K562 (cell line): ENCODE measurements around the gene COX6A2. TPM values are rescaled to one million over a fixed set of nuclear protein-coding genes. Genes with fewer than 3 reads are reported as not detected.

Source experiments
- ATAC-seq: fragments of 200-7000 bp; cut with Tn5 transposase; 3 replicates; pipeline ENCODE4 v1.9.1; 2020; ENCODE audit warnings: moderate library complexity
- BruUV-seq: library from RNA; stranded (reverse); fragments of 400-500 nt; replicated peaks from 2 replicates; lab custom pipeline; 2021; lab: Mats Ljungman, UMichigan
- CTCF ChIA-PET: fragments of 300-600 bp; formaldehyde crosslinking; extraction: SDS; loops from one replicate; lab custom pipeline; 2021; ENCODE audit warnings: low intra/inter-chr PET ratio; lab: Yijun Ruan, JAX
- POLR2A ChIA-PET: fragments of 300-600, 350-650 bp; sonication (Branson Sonifier 250); formaldehyde crosslinking; extraction: SDS; loops from one replicate; lab custom pipeline; 2021; ENCODE audit warnings: antibody characterized with exemption, inconsistent platforms; lab: Yijun Ruan, JAX
- DNase-seq, 4 experiments: peaks; one replicate each; pipeline versions ENCODE4 v3.0.0 to v3.0.0-alpha.2; 2011 to 2018; ENCODE audit warnings: low spot score in 3 of 4, mixed read lengths in 3 of 4; ENCODE audit errors: extremely low read depth in 1 of 4
- FAIRE-seq: peaks from 2 replicates; lab custom pipeline; 2011; peaks lifted over from hg19 to GRCh38; lab: Jason Lieb, UNC
- H2AFZ ChIP-seq: 2 replicates; pipeline ENCODE4 v1.6.0; 2011; ENCODE audit warnings: low read depth, low read length, control low read depth, inconsistent platforms
- H3K27ac ChIP-seq: fragments of 200-600 bp; 3 replicates; pipeline ENCODE4 v1.8.0; 2011; ENCODE audit warnings: low read depth, mild to moderate bottlenecking, control low read depth, inconsistent platforms, low read length, moderate library complexity, mixed read lengths; ENCODE audit errors: extremely low read depth
- H3K27me3 ChIP-seq, 2 experiments: fragments of 300-600 bp in 1 of 2; 2 replicates in 1 of 2; 3 replicates in 1 of 2; pipeline versions ENCODE4 v1.6.0 to v1.8.0; 2011; ENCODE audit warnings: inconsistent platforms in 2 of 2, low read length in 2 of 2, mild to moderate bottlenecking in 1 of 2, mixed read lengths in 1 of 2, moderate library complexity in 1 of 2; ENCODE audit not compliant: control insufficient read depth in 2 of 2, insufficient read depth in 2 of 2
- H3K36me3 ChIP-seq: fragments of 300-600 bp; 3 replicates; pipeline ENCODE4 v1.8.0; 2011; ENCODE audit warnings: mild to moderate bottlenecking, low read length, inconsistent platforms; ENCODE audit not compliant: control insufficient read depth, insufficient read depth
- H3K4me1 ChIP-seq, 2 experiments: fragments of 200-600 bp in 1 of 2; replicated peaks in 1 of 2; 2 replicates in 1 of 2; 3 replicates in 1 of 2; pipeline versions ENCODE4 v1.5.1 to v1.8.0; 2011; ENCODE audit warnings: inconsistent platforms in 2 of 2, low read length in 2 of 2, mild to moderate bottlenecking in 1 of 2, mixed read lengths in 1 of 2, moderate library complexity in 1 of 2; ENCODE audit not compliant: control insufficient read depth in 2 of 2, insufficient read depth in 2 of 2
- H3K4me2 ChIP-seq: 2 replicates; pipeline ENCODE4 v1.6.1; 2011; ENCODE audit warnings: low read length, control low read depth, inconsistent platforms, mixed read lengths; ENCODE audit not compliant: insufficient read depth
- H3K4me3 ChIP-seq: fragments of 200-600 bp; sonication (generic), shearing (Covaris generic); 2 replicates; pipeline ENCODE4 v1.5.1; 2016; ENCODE audit warnings: control low read depth, inconsistent platforms
- H3K79me2 ChIP-seq: fragments of 200-600 bp; 3 replicates; pipeline ENCODE4 v1.8.0; 2011; ENCODE audit warnings: low read length, inconsistent platforms; ENCODE audit not compliant: control insufficient read depth, insufficient read depth
- H3K9ac ChIP-seq, 2 experiments: 2 replicates each; pipeline versions ENCODE4 v1.6.0 to v1.6.1; 2011; ENCODE audit warnings: low read depth in 2 of 2, low read length in 2 of 2, control low read depth in 1 of 2, inconsistent platforms in 1 of 2, mild to moderate bottlenecking in 1 of 2, mixed read lengths in 1 of 2; ENCODE audit not compliant: insufficient read depth in 1 of 2
- H3K9me1 ChIP-seq: one replicate; pipeline ENCODE4 v1.6.0; 2011; ENCODE audit warnings: inconsistent platforms, mild to moderate bottlenecking, low read length, moderate library complexity; ENCODE audit not compliant: control insufficient read depth, insufficient read depth
- H3K9me3 ChIP-seq: replicated peaks from 2 replicates; pipeline ENCODE4 v1.5.1; 2011; ENCODE audit warnings: low read depth, low read length, inconsistent platforms; ENCODE audit not compliant: control insufficient read depth, insufficient read depth
- H4K20me1 ChIP-seq: replicated peaks from 2 replicates; pipeline ENCODE4 v1.6.1; 2011; ENCODE audit warnings: low read length, inconsistent platforms, mixed read lengths; ENCODE audit not compliant: control insufficient read depth, insufficient read depth
- E2F1 ChIP-seq: sonication (generic); formaldehyde crosslinking; IDR thresholded peaks from 2 replicates; pipeline ENCODE4 v1.8.1; 2023; ENCODE audit warnings: mild to moderate bottlenecking, missing genetic modification reagents, moderate library complexity
- ETS1 ChIP-seq: conservative IDR thresholded peaks from 2 replicates; pipeline ENCODE4 v1.6.1; 2011; ENCODE audit warnings: low read depth, mild to moderate bottlenecking, low read length; ENCODE audit not compliant: control insufficient read depth
- MEF2D ChIP-seq: conservative IDR thresholded peaks from 2 replicates; pipeline ENCODE4 v1.6.1; 2016; ENCODE audit warnings: low read depth, missing genetic modification characterization, missing compliant biosample characterization
- MLX ChIP-seq, 2 experiments: fragments of 450-650 bp in 1 of 2; sonication (generic) in 1 of 2; formaldehyde crosslinking; conservative IDR thresholded peaks; 2 replicates each; pipeline versions ENCODE4 v1.4.0 to v1.8.1; 2020 to 2022; ENCODE audit warnings: mild to moderate bottlenecking in 1 of 2, missing genetic modification reagents in 1 of 2
- NFE2 ChIP-seq: IDR thresholded peaks from 2 replicates; pipeline ENCODE4 v1.6.1; 2014; ENCODE audit warnings: antibody characterized with exemption, low read depth
- PHF8 ChIP-seq: fragments of 200-600 bp; sonication (generic); IDR thresholded peaks from 2 replicates; pipeline ENCODE4 v1.6.1; 2012; ENCODE audit warnings: mixed run types, mild to moderate bottlenecking, inconsistent platforms, low read length, moderate library complexity, borderline replicate concordance
- THRAP3 ChIP-seq: fragments of 450-650 bp; IDR thresholded peaks from 2 replicates; pipeline ENCODE4 v1.6.1; 2016; ENCODE audit warnings: mild to moderate bottlenecking, inconsistent platforms, borderline replicate concordance
- ZNF512 ChIP-seq: IDR thresholded peaks from 2 replicates; pipeline ENCODE4 v1.6.1; 2016; ENCODE audit warnings: missing genetic modification characterization, missing compliant biosample characterization
- ZNF586 ChIP-seq: fragments of 450-650 bp; formaldehyde crosslinking; conservative IDR thresholded peaks from 2 replicates; pipeline ENCODE4 v1.4.0; 2020; ENCODE audit warnings: mild to moderate bottlenecking, moderate library complexity
- ZNF644 ChIP-seq: fragments of 200-800 bp; sonication (Bioruptor generic); IDR thresholded peaks from 2 replicates; pipeline ENCODE4 v1.6.1; 2016; ENCODE audit warnings: low read depth, missing genetic modification characterization, missing compliant biosample characterization
- WGBS: fragments of 100-300 bp; shearing (Covaris generic); methylation state at CpG from one replicate; pipeline ENCODE4 v1.1.6; 2016; ENCODE audit warnings: low coverage, mixed read lengths; ENCODE audit not compliant: insufficient coverage; ENCODE audit errors: missing lambda C conversion rate; 5-methylcytosine and 5-hydroxymethylcytosine counted together
- in situ Hi-C: fragments of 300-500 bp; cut with MboI; formaldehyde crosslinking; loops from 4 replicates; pipeline ENCODE4 v1.15.0; 2018; ENCODE audit warnings: inconsistent platforms, mixed read lengths
- intact Hi-C: fragments of 100-400 bp; cut with micrococcal nuclease; formaldehyde crosslinking; loops from 2 replicates; pipeline ENCODE4 v1.14.2; 2022
- polyA plus RNA-seq, 8 experiments: library from polyadenylated mRNA; depleted of rRNA in 4 of 8; stranded (reverse) in 5 of 8; unstranded in 3 of 8; fragments of >200 nt; fragmentation: Nextera tagmentation in 2 of 8; fragmentation: Illumina TruSeq in 1 of 8; extraction: Ambion mirVana in 2 of 8; extraction: Trizol in 1 of 8; gene quantifications; 2 replicates each; pipeline versions ENCODE4 v1.2.1 to v1.2.3, GENCODE V29; 2011 to 2014; ENCODE audit warnings: inconsistent platforms in 1 of 8, missing spikeins in 1 of 8
- total RNA-seq, 7 experiments: library from RNA; depleted of rRNA in 6 of 7; stranded (reverse); fragments of >200 nt in 6 of 7; fragmentation: Illumina TruSeq in 2 of 7; extraction: Trizol in 2 of 7; gene quantifications; 2 replicates each; pipeline versions ENCODE4 v1.2.1 to v1.2.3, GENCODE V29; 2011 to 2021; ENCODE audit warnings: low replicate concordance in 1 of 7

The COX6A2 gene
- total and polyA plus RNA-seq, 9 of the 15 experiments (the other 6 are each of a cell fraction or from before 2014, with no cell fraction given), result not detected

GRCh38 chr16:31438414-31438813, 10.3 kb upstream of the COX6A2 start:
- DNase-seq (no peak), FAIRE-seq (no peak), ATAC-seq (no peak)
- no peaks in the 10 kb centered on the region for H3K36me3 ChIP-seq
- TF ChIP-seq E2F1 (CRISPR knock-in tag) (no peak), ZNF644 (tag) (no peak), MLX (CRISPR knock-in tag; conservative IDR thresholded peaks at IDR 0.05) (no peak), ZNF512 (no peak), ETS1 (no peak), NFE2 (no peak), PHF8 (no peak), ZNF586 (CRISPR knock-in tag) (no peak), THRAP3 (no peak), MEF2D (no peak)
- H3K9ac ChIP-seq, result no peak overlapping the region
- WGBS, result 0% methylated on average over 2 of the region's 2 CpGs
- H3K27ac ChIP-seq, result no peak overlapping the region
- no peak overlapping the region for H3K4me3 ChIP-seq
- no peaks in the 10 kb centered on the region for H3K9me1 ChIP-seq
- H2AFZ ChIP-seq, result no peak overlapping the region
- no TSS peak for BruUV-seq
- ChIA-PET CTCF (interaction anchor here (1.0 kb wide), 1 partner anchor 47 kb away, joined by 3 read pairs; no protein-coding TSS in a partner anchor), POLR2A (interaction anchor here (0.6 kb wide), 1 partner anchor 60 kb away, joined by 4 read pairs; no protein-coding TSS in a partner anchor)
- peaks cover 3 to 26% of the 10 kb centered on the region in 2 experiments; a peak in 2 of 5 replicates for H3K4me1 ChIP-seq
- no peaks in the 10 kb centered on the region for H3K79me2 ChIP-seq
- in situ Hi-C loops, result loop anchor here (25.0 kb wide), 1 partner anchor 451 kb away; the partner anchor contains the start of gene HSD3B7
- no peaks in the 10 kb centered on the region for H3K9me3 ChIP-seq
- no peaks in the 10 kb centered on the region; a peak in 1 of 5 replicates for H3K27me3 ChIP-seq
- no peaks in the 10 kb centered on the region for H4K20me1 ChIP-seq
- intact Hi-C loops, result no loop called here
- no peak overlapping the region for H3K4me2 ChIP-seq
